ENCODE measurements around the gene TBC1D26.
A peak's percentile ranks its signal among the peaks of the same experiment; 100 is the strongest.
"Not testable (repeated sequence)": the region's sequence is repeated elsewhere in the genome, so short reads cannot be mapped to it uniquely, and the experiment has no call there.

TBC1D26 gene

DNA sequence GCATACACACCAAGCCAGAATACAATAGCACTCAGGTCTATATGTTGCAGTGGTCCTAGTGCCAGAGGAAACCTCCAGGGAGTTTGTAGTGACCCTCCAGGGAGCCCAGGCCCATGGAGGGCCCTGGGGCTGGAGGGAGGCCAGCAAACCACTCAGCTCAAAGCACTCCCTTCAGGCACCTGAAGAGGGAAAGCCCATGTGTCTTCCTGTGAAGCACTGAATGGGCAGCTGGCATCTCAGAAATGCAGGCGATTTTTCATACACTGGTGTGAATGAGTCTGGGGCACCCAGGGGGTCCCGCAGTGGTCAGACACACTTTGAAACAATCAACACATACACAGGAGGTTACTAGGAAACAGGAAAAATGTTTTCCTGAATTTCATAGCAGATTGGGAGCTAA, 12.8 kb downstream of the TBC1D26 start:
- peak; percentile 7 for DNase-seq (ENCODE audit: low read depth)
- TF ChIP-seq, protein P1, sequence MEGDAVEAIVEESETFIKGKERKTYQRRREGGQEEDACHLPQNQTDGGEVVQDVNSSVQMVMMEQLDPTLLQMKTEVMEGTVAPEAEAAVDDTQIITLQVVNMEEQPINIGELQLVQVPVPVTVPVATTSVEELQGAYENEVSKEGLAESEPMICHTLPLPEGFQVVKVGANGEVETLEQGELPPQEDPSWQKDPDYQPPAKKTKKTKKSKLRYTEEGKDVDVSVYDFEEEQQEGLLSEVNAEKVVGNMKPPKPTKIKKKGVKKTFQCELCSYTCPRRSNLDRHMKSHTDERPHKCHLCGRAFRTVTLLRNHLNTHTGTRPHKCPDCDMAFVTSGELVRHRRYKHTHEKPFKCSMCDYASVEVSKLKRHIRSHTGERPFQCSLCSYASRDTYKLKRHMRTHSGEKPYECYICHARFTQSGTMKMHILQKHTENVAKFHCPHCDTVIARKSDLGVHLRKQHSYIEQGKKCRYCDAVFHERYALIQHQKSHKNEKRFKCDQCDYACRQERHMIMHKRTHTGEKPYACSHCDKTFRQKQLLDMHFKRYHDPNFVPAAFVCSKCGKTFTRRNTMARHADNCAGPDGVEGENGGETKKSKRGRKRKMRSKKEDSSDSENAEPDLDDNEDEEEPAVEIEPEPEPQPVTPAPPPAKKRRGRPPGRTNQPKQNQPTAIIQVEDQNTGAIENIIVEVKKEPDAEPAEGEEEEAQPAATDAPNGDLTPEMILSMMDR (conservative IDR thresholded peaks at IDR 0.05; ENCODE audit: low read depth, low read length), result no peak

GRCh38 chr17:15749403-15749802, 17.3 kb downstream of the TBC1D26 start:
- DNase-seq (ENCODE audit: low read depth); H3K4me3 ChIP-seq (ENCODE audit: low read length): not testable (repeated sequence)

More for the DNA sequence above, 12.8 kb downstream of the TBC1D26 start:
- H3K4me3 ChIP-seq (ENCODE audit: low read length), result no peak overlapping the region

DNA sequence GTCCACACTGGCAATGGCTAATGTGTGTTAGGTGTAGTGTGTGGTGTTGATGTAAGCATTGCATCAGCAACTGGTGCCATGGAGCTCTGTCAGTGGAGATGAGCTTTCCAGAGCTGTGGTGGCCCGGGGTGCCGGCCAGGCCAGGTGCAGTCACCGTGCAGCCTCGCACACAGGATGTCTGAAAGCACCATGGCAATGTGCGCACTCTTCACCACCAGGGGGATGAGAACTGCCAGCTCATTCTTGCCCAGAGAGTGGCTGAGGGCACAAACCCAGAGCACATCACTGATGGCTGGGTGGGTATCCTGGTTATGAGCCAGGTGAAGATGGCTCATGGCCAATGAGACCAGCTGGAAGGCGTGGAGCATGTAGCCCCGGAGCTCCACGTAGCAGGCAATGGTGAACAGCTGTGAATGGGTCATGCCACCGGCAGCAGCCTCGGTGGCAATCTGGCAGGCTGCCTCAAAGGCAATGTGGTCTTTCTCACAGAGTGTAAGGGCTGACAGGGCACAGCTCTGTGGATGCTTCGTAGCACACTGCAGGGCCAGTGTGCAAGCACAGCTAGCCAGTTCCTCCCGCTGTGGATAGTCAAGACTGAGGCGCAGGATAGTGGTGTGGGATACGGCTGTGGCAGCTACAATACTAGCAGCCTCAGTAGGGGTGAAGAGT, 36.9 kb downstream of the TBC1D26 start:
- not testable (repeated sequence) for DNase-seq (ENCODE audit: low read depth); H3K4me3 ChIP-seq (ENCODE audit: low read length)

DNA sequence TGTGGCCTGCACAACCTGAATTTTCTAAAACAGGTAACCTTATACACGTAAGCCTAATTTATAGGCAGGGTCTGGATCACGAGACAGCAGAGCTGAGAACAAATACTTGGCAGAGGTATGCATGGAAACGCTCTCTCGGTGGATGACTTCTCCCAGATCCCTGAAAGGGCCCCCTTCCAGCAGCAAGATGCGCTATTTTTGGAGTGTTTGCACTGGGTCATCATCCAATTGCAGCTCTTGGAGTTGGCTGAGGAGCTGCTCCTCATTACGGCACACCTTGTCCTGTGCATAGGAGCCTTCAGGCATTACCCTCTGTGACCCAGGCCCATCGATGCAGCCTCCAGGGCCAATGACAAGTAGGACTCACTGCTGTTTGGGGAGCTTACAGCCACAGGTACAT, 38.6 kb downstream of the TBC1D26 start:
- not testable (repeated sequence) for H3K4me3 ChIP-seq (ENCODE audit: low read length); DNase-seq (ENCODE audit: low read depth)

GRCh38 chr17:15776871-15777270, 44.8 kb downstream of the TBC1D26 start:
- H3K4me3 ChIP-seq (ENCODE audit: low read length), result no peak overlapping the region
- TF ChIP-seq, protein P1 (conservative IDR thresholded peaks at IDR 0.05; ENCODE audit: low read depth, low read length), result no peak

GRCh38 chr17:15777297-15777696, 45.2 kb downstream of the TBC1D26 start:
- DNase-seq (ENCODE audit: low read depth), result no peak
- no peak overlapping the region for H3K4me3 ChIP-seq (ENCODE audit: low read length)
- TF ChIP-seq, protein P1 (conservative IDR thresholded peaks at IDR 0.05; ENCODE audit: low read depth, low read length), result no peak

More at GRCh38 chr17:15776871-15777270, 44.8 kb downstream of the TBC1D26 start:
- DNase-seq (ENCODE audit: low read depth), result no peak

DNA sequence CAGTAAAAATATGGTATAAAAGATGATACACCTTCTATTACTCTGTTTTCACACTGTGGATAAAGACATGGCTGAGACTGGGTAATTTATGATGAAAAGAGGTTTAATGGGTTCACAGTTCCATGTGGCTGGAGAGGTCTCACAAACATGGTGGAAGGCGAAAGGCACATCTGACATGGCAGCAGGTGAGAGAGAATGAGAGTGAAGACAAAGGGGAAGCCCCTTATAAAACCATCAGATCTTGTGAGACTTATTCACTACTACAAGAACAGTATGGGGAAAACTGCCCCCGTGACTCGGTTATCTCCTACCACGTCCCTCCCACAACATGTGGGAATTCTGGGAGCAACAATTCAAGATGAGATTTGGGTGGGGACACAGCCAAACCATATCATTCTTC, 45.6 kb downstream of the TBC1D26 start:
- no peak for DNase-seq (ENCODE audit: low read depth)
- TF ChIP-seq, protein P1 (conservative IDR thresholded peaks at IDR 0.05; ENCODE audit: low read depth, low read length), result no peak
- no peak overlapping the region for H3K4me3 ChIP-seq (ENCODE audit: low read length)

- TF ChIP-seq, protein P1 (conservative IDR thresholded peaks at IDR 0.05; ENCODE audit: low read depth, low read length), result no peak
- H3K4me3 ChIP-seq (ENCODE audit: low read length), result no peak overlapping the region
Observed at GRCh38 chr17:15779119-15779518, 47.0 kb downstream of the TBC1D26 start.

GRCh38 chr17:15780188-15780587, 48.1 kb downstream of the TBC1D26 start:
- TF ChIP-seq, protein P1 (conservative IDR thresholded peaks at IDR 0.05; ENCODE audit: low read depth, low read length), result no peak
- no peak overlapping the region for H3K4me3 ChIP-seq (ENCODE audit: low read length)
- no peak for DNase-seq (ENCODE audit: low read depth)

More at GRCh38 chr17:15779119-15779518, 47.0 kb downstream of the TBC1D26 start:
- no peak for DNase-seq (ENCODE audit: low read depth)

Data from retinal pigment epithelial cell (primary cell).